AG20443 (cell line): ENCODE results near the gene BRME1.
"Not testable (repeated sequence)": the region's sequence is repeated elsewhere in the genome, so short reads cannot be mapped to it uniquely, and the experiment has no call there.

Experiments used
- DNase-seq: peaks from one replicate; pipeline ENCODE4 v3.0.0; 2012; ENCODE audit warnings: low spot score, mixed read lengths

The BRME1 gene

DNA sequence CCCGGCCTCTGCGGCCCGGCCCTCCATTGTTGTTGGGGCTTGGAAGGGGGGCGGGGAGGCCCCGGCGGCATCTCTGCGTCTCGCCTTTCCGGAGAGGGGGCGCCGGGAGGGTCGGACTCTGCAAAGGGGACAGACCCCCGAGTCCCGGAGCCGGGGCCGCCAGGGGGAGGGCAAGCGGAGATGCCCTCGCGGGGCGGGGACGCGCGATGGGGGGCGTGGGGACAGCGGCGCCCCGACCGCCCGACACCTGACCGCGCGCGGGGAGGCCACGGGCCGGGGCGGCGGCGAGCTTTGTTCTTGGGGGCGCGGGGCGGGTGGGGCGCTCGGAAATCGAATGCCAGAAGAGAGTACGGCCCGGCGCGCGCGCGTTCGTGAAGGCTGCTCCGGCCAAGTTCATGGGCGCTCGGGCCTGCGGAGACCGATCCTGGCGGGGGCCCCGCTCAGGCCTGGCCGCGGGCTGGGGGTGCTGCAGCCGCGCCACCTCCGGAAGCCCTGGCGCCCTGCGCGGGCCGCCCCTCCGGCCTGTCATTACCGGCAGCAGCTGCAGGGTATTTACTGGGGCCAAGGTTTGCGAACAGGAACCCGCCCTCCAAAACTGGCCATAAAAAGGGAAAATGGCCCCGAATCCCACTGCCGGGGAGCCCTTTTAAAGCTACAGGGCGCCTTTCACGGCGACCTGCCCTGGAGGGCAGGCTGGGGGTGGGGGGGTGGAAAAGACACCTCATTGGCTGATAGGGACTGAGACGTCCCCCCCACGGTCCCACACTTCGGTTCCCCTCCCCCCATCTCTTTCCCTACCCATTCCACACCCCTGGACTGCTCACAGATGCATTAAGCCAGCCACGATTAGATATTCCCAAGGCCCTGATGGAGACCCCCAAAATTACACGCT is 40.1 kb downstream of the BRME1 start:
- peak; percentile 58 for DNase-seq

DNA sequence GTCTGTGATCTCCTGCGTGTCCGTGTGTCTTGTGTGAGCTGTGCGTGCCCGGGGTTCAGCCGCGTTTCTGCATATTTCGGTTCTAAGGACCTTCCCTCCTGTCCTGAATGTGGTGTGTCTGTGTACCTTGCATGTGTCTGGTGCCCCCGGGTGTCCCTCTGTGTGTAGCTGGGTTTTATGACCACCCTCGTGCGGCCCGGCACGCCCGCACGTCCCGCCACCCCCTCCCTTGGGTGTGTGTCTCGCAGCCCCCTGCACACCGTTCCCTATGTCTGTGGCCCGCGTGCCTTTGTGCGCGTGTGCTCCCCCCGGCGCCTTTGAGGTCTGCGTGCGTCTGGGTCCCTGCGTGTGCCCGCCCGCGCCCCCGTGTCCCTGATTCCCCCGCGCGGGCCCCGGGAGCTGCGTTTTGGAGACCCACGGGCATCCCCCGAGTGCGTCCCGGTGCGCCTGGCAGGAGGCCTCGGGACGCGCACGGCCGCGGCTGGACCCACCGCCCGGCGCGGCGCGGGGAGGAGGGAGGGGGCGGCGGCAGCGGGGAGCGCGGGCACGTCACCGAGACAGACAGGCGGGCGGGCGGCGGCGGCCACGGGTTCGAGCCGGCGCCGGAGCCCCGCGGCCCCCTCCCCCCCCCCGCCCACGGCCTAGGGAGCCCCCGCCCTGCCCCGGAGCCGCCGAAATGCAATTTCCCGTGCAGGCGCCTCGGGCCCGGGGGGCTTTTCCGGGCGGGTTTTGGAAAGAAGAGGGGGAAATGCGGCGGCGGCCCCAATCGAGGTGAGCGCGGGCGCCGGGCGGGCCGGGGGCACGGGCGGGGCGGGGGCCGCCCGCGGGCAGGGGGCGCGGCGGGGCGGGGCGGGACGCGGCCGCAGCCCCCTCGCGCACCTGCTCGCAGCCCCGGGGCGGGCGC is 41.0 kb downstream of the BRME1 start:
- peak; percentile 29 for DNase-seq

DNA sequence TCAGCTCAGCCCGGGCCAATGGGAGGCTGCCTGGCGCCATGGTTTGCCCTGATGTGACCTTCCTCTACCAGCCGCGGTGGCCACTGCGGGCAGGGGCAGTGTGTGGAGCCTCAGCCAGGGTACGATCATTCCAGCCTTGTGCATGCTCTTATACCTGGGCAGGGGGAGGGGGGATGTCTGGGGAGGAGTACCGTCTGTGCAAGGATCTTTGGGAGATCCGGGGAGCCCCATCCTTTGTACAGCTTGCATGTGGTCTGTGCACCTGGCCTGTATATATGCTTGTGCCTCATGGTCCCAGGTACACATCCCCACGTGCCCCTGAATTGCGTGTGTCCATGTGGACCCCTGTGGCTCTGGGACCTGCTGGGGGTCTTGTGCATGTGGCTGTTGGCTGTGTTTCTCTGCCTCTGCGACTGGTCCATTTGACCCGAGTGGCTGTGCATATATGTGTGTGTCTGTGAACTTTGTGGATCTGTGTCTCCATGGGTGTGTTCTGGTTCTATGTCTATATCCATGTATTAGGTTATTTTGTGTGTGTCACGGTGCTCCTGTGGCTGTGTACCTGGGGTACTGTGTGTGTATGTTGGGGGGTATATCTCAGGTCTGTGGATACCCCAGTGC is 41.8 kb downstream of the BRME1 start:
- no peak for DNase-seq

DNA sequence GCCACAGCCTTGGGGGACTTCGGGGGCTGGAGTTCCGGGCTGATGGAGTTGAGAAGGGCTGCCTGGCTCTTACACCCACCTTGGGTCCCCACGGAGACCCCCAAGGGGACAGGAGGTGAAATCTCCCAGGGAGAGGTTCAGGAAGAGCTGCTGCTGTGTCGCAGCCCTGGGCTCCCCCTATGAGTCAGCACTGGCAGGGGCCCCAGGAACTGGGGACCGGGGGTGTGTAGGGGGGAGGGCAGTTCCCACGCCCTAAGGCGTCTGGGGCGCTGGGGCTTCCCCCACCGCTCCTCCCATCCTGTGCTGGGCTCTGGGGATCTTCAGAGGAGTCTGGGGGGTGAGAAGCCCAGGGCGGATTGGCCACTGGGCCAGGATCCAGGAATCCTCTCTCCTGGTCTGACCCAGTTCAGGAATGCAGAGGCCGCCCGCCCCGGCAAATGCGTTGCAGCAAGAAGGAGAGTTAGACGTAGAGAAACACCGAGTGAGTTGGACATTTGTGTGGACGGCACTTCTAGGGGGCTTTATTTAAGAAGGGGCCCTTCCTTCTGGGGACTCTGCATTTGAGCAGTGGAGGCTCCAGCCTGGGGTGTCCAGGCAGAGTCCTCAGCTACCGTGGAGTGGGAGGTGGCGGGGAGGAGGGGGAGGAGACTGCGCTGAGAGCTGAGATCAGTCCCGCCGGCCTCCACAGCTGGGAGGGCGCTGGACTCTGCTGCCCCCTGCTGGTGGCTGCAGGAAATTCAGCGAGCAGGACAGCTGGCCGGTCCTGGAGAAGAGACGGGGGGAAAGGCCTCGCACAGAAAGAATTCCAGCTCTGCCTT is 44.0 kb downstream of the BRME1 start:
- peak; percentile 93 for DNase-seq

DNA sequence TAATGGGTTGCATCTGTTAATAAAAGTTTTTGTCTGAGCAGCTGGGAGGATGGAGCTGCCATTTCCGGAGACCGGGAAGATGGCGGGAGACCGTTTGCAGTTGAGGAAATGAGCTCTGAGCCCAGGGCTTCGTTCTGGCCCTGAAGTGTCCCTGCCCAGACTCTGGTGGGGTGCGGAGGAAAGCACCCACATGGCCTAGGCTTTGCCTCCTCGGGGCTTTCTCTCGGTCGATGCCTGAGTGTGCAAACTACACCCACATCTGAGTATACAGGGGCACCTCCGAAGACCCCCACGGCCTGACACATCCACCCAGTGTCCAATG is 44.6 kb downstream of the BRME1 start:
- DNase-seq: no peak

DNA sequence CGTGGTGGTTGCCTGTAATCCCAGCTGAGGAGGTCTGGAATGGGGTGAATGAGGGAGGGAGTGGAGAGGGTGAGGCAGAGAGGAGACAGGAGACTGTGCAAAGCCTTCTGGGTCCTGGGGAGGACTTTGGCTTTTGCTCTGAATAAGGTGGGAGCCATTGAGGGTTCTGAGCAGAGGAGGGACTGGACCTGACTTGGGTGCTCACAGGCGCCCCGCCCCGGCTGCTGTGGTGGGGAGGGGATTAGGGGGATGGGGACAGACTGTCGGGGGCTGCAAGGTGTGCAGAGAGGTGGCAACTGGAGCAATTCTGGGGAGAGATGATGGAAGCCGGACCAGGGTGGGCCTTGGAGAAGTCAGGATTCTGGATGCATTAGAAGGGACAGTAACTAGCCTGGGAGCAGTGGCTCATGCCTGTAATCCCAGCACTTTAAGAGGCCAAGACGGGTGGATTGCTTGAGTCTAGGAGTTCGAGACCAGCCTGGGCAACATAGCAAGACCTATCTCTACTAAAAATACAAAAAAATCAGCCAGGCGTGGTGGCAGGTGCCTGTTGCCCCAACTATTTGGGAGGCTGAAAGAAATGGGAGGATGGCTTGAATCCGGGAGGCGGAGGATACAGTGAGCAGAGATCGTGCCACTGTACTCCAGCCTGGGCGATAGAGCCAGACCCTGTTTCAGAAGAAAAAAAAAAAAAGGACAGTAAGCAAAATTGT is 45.1 kb downstream of the BRME1 start:
- DNase-seq: no peak

DNA sequence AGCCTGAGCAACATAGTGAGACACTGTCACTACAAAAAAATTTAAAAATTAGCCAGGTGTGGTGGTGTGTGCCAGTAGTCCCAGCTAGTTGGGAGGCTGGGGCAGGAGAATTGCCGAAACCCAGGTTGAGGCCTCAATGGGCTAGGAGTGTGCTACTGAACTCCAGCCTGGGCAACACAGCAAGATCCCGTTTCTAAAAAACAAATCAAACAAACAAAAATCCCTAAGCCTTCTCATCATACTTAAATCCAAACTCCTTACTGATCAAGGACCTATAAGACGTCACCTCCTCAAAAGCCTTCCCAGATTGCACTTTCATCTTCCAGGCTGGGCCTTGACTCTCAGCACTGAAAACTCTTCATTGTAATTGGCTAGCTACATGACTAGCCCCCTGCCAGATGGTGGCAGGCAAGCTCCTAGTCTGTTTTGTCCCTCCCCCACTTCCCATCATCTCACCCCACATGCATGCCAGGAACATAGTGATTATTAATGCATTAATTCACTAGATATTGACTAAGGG is 46.5 kb downstream of the BRME1 start:
- DNase-seq: no peak

DNA sequence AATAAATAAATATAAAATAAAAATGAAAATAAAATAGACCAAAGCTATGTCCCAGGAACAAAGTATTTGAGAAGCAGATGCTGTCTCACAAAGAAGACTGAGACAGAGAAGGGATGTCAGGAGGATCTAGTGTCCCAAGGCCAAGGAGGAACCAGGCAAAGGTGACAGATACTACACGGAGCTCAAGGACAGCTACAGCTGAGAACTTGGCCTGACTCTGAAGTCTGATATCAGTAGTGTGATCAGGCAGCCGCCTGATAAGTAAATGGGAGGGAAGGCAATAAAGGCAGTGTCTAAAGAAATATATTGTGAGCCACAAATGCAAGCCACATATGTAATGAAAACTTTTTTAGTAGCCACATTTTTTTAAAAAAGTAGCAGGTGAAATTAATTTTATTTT is 49.4 kb downstream of the BRME1 start:
- DNase-seq: no peak

DNA sequence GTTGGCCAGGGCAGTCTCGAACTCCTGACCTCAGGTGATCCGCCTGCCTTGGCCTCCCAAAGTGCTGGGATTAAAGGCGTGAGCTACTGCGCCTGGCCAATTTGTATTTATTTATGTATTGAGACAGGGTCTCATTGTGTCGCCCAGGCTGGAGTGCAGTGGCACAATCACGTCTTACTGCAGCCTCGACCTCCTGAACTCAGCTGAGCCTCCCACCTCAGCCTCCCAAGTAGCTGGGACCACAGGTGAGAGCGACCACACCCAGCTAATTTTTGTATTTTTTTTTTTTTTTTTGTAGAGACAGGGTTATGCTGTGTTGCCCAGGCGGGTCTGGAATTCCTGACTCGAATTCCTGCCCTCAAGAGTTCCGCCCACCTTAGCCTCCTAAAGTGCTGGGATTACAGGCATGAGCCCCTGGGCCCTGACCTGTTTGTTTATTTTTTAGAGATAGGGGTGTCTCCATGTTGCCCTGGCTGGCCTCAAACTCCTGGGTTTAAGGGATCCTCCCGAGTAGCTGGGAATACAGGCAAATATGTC is 53.7 kb downstream of the BRME1 start:
- DNase-seq: not testable (repeated sequence)

DNA sequence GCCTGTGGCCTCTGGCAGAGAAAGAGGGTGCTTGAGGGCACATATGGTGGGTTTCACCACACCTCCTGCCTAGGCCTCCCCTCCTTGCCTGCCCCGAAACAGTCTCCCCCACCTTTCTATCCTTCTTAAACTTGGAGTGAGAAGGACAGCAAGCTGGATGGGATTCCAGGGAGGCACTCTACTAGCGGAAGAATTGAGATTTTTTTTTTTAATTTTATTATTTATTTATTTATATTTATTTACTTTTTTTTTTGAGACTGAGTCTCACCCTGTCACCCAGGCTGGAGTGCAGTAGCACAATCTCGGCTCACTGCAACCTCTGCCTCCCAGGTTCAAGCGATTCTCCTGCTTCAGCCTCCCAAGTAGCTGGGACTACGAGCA is 54.2 kb downstream of the BRME1 start:
- DNase-seq: not testable (repeated sequence)

DNA sequence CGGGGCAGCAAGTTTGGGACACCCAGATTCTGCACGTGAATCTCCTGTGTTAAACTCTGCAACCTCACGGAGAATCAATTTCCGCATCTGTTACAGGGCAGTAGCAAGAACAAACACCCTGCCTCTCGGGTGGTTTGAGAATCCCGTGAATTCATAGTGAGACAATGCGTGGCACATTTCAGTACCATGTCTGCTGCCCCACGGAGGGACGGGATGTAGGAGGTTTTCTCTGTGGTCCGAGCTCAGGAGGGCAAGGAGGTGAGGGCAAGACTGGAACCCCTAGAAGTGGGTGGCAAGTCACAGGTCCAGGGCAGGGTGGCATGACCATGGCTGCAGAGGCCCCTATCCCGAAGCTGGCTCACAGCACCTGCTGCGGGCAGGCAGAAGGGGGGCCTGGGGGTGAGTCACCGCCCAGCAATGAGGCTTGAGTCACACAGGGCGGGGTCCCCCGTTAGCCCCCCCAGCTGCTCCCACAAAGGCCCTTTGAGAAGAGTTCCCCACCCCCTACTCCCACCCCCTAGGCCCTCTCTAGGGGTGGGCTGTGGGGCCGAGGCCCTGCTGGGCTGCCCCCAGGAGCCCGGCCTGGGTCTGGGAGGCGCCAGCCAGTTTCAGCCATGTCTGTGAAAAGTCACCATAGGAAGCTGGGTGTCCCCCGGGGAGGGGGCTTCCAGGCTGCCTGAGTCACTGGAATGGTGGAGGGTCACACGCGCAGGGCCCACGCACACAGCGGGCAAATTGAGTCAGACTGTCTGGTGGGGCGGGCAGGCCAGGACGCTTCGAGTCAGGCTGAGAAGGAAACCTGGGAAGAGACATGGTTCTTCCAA is 54.8 kb downstream of the BRME1 start:
- DNase-seq: peak; percentile 89

DNA sequence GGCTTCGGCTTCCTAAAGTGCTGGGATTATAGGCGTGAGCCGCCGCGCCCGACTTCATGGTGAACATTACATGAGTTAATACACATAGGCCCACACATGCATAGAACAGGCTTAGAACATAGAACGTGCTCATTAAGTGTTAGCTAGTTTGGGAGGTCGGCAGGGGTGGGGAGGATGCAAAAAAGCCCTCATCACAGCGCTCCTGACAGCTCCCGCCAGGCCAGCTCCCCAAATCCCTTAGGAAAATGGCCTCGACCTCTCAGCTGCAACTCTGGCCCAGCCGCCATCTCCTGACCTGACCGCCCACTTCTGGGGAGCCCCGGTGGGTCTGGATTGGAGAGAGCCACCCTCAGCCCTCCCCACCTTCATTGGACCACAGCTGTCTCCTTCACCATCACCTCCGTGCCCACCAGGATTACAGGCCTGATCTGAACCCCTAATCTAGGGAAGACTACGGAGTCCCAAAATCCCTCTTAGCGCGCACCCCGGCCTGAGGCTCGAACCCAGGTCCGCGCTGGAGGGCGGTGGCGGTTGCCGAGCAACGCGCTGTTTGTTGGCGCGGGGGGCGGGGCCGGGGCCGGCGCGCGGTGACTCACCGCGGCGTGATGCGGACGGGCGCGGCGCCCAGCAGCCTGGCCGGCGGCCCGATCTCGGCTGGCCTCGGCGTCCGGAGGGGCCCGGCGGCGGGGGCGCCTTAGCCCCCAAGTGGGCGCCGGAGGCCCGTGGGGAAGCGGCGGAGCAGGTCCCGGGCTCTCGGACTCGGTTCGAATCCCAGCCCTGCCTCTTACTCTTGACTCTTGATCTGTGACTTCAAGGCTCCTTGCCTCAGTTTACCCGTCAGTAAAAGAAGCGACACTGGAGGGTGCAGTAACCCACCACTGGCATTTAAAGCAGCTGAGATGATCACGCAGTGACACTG is 55.7 kb downstream of the BRME1 start:
- peak; percentile 80 for DNase-seq

DNA sequence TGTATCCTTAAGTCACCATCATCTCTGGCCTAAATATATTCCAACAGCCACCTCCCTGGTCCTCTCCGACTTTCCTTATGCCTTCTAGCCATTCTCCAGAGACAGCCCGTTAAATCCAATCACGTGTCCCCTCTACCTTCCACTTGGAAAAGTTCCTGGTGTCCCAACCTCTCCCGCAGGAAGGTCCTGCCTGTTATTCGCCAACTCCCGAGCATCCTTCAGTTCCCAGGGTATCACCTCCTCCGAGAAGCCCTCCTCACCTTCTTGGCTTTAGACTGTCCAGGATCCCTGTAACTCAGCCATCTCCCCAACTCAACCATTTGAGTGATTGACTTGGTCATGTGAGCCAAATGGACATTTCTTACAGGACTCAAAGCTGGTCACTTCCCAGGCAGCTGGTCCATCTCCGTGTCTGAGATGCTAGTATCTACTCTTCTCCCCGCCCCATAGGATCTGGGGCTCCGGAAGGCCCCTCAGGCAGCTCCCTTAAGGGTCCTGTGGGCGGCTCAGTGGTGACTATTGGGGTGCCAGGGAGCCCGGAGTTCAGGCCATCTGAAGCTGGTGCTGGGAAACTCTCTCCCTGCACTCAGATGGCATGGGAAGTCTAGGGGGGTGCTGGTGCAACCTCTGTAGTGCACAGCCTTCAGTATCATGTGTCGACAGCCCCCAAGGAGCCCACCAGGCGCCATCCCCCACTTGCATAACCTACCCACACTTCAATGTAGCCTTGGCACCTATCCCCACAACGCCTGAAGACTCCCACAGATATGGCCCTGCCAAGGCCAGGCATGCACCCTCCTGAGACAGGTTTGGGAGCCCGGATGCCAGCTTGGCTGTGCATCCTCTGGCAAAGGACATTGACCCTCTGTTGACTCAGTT is 56.9 kb downstream of the BRME1 start:
- no peak for DNase-seq

DNA sequence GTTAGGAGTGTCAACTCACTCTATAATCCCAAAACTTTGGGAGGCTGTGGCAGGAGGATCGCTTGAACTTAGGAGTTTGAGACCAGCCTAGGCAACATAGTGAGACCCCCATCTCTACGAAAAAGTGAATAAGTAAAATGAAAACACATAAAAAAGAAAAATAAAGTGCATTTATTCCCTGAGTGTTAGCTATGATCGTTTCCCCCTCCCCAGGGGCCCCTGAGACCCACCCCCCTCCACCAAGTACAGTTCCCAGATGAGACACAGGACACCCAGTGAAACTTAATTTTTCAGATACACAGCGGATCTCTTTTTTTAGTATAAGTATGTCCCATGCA is 57.6 kb downstream of the BRME1 start:
- no peak for DNase-seq

DNA sequence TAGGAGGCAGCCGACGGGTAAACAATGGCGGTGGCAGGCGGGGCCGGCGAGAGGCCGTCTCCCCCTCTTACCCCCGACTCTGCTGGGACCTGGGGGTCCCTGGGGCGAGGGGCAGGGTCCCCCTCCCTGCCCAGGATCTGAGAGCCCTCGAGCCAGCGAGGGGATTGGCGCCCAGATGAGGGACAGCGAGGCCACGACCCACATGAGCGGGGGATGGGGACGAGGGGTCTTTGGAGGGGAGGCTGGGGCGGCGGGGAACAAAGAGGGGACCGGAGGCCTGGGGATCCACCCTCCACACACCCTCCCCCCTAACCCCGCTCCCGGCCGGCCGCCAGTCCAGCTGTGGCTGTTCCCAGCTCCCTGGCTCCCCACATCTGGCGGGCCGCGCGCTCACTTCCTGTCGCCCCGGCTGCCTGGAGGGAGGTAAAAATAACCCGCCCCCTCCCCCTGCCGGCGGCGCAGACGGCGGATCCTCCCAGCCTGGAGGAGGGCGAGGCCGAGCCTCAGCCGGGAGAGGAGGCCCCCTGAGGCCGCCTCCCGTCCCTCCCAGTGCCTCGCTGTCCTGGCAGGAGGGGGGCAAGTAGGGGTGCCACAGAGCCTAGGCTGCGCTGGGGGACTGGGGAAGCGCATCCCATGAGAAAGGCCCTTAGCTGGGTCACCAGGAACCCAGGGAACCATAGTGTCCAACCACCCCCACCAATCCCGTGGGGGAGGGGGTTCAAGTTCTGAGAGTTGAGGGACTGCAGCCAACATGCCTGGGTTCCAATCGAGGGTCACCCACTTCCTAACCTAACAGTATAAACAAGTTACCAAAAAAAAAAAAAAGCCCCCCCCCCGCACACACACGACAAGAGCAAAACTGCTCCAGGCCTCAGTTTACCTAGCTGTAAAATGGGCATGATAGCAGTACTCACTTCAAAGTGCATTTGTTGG is 58.2 kb downstream of the BRME1 start:
- peak; percentile 87 for DNase-seq

DNA sequence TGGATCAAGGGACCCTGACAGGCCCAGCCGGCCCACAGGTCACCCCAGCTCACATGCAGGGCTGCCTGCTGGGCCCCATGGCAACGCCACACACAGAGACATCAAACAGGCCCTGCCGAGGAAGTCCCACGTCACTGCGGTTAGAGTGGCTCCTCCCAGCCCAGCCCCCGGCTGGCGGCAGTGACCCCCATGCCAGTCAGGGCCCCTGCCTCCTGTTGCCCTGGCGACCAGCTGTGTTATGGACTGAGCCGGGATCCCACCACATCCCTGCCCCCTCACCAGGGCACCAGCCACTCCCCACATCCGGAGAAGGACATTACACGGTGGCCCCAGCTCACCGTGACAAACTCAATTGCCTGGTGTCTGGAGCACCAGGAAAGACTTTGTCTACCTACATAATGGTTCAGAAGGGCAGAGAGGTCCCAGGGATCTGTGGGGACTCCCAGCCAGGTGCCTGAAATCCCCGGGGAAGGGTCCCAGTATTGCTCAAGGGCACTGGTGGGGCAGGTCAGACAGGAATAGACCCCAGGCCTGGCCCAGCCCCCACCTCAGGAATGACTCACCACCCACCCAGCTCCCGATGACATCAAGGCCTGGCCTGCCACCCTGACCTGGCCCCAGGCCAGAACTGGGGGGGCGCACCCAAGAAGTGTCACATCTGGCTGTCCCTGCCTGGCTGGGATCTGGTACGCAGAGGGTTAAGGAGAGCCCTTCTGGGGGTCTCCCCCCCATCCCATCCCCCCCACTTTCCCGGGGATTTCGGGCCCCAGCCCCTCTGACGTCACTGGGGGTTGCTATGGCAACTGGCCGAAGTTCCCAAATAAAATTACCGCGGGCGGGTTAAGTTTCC is 59.1 kb downstream of the BRME1 start:
- peak; percentile 89 for DNase-seq
